Mammary epithelial cell (primary cell): ENCODE measurements around the gene LIPC.

Source experiments
- CTCF ChIP-seq, 2 donors: IDR thresholded peaks in 1 of 2; conservative IDR thresholded peaks in 1 of 2; 2 replicates each; pipeline ENCODE4 v1.5.1; 2011 to 2012; ENCODE audit warnings: inconsistent platforms in 2 of 2, low read length in 2 of 2, mild to moderate bottlenecking in 2 of 2, control low read depth in 1 of 2, low read depth in 1 of 2; ENCODE audit not compliant: insufficient read depth in 1 of 2; ENCODE audit errors: extremely low read depth in 1 of 2
- EZH2 ChIP-seq: IDR thresholded peaks from 2 replicates; pipeline ENCODE4 v1.6.1; 2012; ENCODE audit warnings: low read length, inconsistent platforms, borderline replicate concordance

GRCh38 chr15:58460116-58460790 is 28.5 kb downstream of the LIPC start:
- TF ChIP-seq CTCF (conservative IDR thresholded peaks at IDR 0.05 in 1 of 2, IDR thresholded peaks at IDR 0.05 in 1 of 2; ENCODE audit: extremely low read depth in 1 of 2, insufficient read depth in 1 of 2, low read depth in 1 of 2, low read length in 2 of 2) (no peak), EZH2 (no peak)
